Smooth muscle cell of the pulmonary artery (primary cell): ENCODE data around the gene VPS18. TPM values are rescaled to one million over a fixed set of nuclear protein-coding genes. Genes with fewer than 3 reads are reported as not detected.

Source experiments
- total RNA-seq: library from RNA; depleted of rRNA; stranded (reverse); fragments of >200 nt; gene quantifications from 2 replicates; pipeline ENCODE4 v1.2.3, GENCODE V29; 2014

Gene VPS18, protein sequence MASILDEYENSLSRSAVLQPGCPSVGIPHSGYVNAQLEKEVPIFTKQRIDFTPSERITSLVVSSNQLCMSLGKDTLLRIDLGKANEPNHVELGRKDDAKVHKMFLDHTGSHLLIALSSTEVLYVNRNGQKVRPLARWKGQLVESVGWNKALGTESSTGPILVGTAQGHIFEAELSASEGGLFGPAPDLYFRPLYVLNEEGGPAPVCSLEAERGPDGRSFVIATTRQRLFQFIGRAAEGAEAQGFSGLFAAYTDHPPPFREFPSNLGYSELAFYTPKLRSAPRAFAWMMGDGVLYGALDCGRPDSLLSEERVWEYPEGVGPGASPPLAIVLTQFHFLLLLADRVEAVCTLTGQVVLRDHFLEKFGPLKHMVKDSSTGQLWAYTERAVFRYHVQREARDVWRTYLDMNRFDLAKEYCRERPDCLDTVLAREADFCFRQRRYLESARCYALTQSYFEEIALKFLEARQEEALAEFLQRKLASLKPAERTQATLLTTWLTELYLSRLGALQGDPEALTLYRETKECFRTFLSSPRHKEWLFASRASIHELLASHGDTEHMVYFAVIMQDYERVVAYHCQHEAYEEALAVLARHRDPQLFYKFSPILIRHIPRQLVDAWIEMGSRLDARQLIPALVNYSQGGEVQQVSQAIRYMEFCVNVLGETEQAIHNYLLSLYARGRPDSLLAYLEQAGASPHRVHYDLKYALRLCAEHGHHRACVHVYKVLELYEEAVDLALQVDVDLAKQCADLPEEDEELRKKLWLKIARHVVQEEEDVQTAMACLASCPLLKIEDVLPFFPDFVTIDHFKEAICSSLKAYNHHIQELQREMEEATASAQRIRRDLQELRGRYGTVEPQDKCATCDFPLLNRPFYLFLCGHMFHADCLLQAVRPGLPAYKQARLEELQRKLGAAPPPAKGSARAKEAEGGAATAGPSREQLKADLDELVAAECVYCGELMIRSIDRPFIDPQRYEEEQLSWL
- total RNA-seq, result 41.6 and 49.0 TPM in 2 replicates

GRCh38 chr15:40893733-40894680 is at the start of gene VPS18:
Gene VPS18, plus strand, starts transcription at chr15:40894450. Its CDS starts 319 bp downstream, at chr15:40894769.

DNA sequence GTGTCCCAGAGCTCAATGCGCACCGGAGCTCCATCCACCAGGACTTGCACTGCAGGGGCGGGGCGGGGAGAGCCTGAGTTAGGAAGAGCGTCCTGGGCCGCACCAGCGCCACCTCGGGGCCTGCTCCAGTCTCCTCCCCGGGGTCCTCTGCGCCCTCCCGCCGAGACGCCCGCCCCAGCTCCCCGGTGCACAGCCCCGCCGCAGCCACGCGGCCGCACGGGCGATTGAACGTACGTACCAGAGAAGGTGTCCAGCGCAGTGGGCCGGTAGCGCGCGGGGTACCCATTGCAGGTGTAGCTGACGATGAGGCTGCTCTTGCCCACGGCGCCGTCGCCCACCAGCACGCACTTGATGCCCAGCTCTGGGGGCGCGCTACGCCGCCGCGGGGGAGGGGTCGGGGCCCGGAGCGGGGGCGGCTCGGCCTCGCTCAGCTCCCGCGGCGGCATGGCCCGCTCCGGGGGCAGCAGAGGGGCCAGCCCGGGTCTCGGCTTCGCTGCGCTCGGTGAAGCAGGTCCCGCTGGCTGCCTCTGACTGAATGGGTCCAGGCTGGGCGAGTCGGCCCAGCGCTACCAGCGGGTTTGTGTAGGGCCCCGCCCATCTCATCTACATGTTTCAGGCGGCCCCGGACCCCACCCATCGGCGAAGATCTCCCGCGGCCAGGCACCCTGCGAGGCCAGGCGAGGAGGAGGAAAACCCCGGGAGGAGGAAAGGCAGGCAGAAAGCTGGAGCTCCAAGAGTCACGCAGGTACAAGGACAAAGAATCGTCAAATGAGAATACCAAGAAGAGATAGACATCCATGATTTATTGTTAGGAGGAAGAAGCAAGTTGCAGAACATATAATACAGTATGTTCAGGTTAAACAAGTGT is 20.3 kb upstream of the VPS18 start, which contains the start of gene RHOV:
Gene RHOV (minus strand): TSS at position 541 of the 868 bp plus-strand sequence. CDS start 95 bp downstream, at position 446.

GRCh38 chr15:40928821-40929659 is 34.8 kb downstream of the VPS18 start, which contains the start of gene DLL4:
Gene DLL4, plus strand, starts transcription at chr15:40929340. Its CDS starts 329 bp downstream, at chr15:40929669.

DNA sequence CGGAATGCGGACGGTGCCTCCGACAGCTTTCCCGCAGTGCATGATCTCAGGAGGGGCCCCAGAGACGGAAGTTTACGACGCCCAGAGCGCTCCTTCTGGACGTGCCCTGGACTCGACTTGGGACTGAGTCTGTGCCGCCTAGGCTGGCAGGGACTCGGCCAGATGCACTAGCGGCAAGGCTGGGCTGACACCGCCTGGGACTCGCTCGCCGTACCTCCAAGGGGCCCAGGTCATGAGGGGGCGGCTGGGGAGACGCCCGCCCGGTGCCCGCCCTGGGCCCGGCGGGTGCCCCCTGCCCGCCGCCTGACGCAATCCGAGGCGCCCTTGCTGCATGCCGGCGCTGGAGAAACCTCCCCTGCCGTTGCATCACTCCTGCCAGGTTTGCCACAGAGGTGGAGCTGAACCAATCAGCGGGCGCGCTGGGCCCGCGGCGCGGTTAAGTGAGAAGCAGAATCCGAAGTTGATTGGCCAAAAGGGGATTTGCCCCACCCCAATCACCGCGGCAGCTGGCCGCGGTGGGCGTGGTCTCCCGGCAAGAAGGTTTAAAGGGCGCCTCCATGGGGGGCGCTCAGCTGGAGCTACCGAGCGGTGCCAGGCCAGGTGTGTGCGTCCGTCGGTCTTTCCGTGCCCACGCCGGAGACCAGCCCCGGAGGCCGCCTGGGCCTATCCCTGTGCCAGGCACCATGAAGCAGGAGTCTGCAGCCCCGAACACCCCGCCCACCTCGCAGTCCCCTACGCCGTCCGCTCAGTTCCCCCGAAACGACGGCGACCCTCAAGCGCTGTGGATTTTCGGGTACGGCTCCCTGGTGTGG is 58.9 kb downstream of the VPS18 start, which contains the start of gene CHAC1:
Gene CHAC1 (plus strand): TSS at position 571 of the 812 bp plus-strand sequence. CDS start 113 bp downstream, at position 684.

Other genes starting within 250 kb of the VPS18 start
- gene RAD51, start 199.3 kb upstream of the VPS18 start, total RNA-seq, result 1.4 and 1.8 TPM in 2 replicates
- 21.3 and 24.7 TPM in 2 replicates for gene RMDN3, start 139.2 kb upstream of the VPS18 start, total RNA-seq
- gene GCHFR, start 130.4 kb upstream of the VPS18 start, total RNA-seq, result 0.85 and 1.5 TPM in 2 replicates
- gene C15orf62, start 124.5 kb upstream of the VPS18 start, total RNA-seq, result 0.07 TPM in 1 of 2 replicates, not detected in the other
- 17.8 and 18.7 TPM in 2 replicates for gene ZFYVE19, start 87.4 kb upstream of the VPS18 start, total RNA-seq
- 12.1 and 12.6 TPM in 2 replicates for gene DNAJC17, start 87.0 kb upstream of the VPS18 start, total RNA-seq
- gene PPP1R14D, start 65.7 kb upstream of the VPS18 start, total RNA-seq, result not detected in 2 replicates
- gene SPINT1, start 50.4 kb upstream of the VPS18 start, total RNA-seq, result 0.33 and 0.36 TPM in 2 replicates
- gene RHOV, start 20.2 kb upstream of the VPS18 start, total RNA-seq, result 0.07 TPM in 1 of 2 replicates, not detected in the other
- gene DLL4, start 34.9 kb downstream of the VPS18 start, total RNA-seq, result 0.07 and 0.10 TPM in 2 replicates
- gene CHAC1, start 59.0 kb downstream of the VPS18 start, total RNA-seq, result 6.4 and 19.6 TPM in 2 replicates
- gene INO80, start 221.8 kb downstream of the VPS18 start, total RNA-seq, result 24.1 and 33.2 TPM in 2 replicates